NT2/D1 (cell line): Measurements from ENCODE around the gene TMEM222.

Source experiments
- SUZ12 ChIP-seq: IDR thresholded peaks from 2 replicates; pipeline ENCODE4 v1.6.1; 2011; ENCODE audit not compliant: insufficient read length, insufficient read depth; ENCODE audit errors: extremely low read depth
- YY1 ChIP-seq: IDR thresholded peaks from 2 replicates; pipeline ENCODE4 v1.6.1; 2011; ENCODE audit not compliant: insufficient read length, insufficient read depth
- ZNF274 ChIP-seq: IDR thresholded peaks from 2 replicates; pipeline ENCODE4 v1.6.1; 2011; ENCODE audit warnings: mild to moderate bottlenecking, low read depth, low read length

DNA sequence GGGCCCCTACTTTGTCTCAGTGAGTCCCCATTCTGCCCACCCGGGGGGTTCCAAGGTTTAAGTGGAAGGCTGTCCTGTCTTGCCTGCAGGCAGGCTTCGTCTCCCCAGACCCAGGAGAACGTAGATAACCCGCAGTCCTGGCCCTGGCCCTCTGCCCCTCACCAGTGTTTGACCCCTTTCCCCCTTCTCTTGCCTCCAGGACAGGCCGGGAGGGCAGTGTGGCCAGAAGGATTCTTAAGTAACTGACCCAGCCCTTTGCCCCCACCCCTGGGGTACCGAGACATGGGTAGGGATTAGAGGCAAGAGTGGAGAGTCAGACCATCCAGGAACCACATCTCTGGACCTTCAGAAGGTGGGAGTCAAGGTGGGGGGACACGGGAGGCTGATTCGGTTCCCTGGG lies 8.8 kb downstream of the TMEM222 start:
- TF ChIP-seq ZNF274 (no peak), YY1 (no peak), SUZ12 (no peak)
